SJSA1 (cell line): ENCODE measurements around the gene SNAI3. TPM values are rescaled to one million over a fixed set of nuclear protein-coding genes. Genes with fewer than 3 reads are reported as not detected.

Source experiments
- DNase-seq, 2 experiments: peaks; one replicate each; pipeline ENCODE4 v3.0.0-alpha.2; 2015 to 2020; ENCODE audit warnings: low spot score in 2 of 2, low read depth in 1 of 2
- H3K27ac ChIP-seq: fragments of 250-450 bp; sonication (Bioruptor Pico); 2 replicates; pipeline ENCODE4 v1.5.1; 2020; ENCODE audit warnings: mild to moderate bottlenecking, moderate library complexity
- H3K27me3 ChIP-seq: fragments of 250-450 bp; sonication (Bioruptor Pico); replicated peaks from 2 replicates; pipeline ENCODE4 v1.5.1; 2020; ENCODE audit warnings: mild to moderate bottlenecking, moderate library complexity
- H3K36me3 ChIP-seq: fragments of 250-450 bp; sonication (Bioruptor Pico); 2 replicates; pipeline ENCODE4 v1.5.1; 2020; ENCODE audit warnings: mild to moderate bottlenecking
- H3K4me1 ChIP-seq: fragments of 250-450 bp; sonication (Bioruptor Pico); replicated peaks from 2 replicates; pipeline ENCODE4 v1.6.1; 2021; ENCODE audit warnings: mild to moderate bottlenecking
- H3K4me3 ChIP-seq: fragments of 250-450 bp; sonication (Bioruptor Pico); 2 replicates; pipeline ENCODE4 v1.5.1; 2020; ENCODE audit warnings: mild to moderate bottlenecking
- H3K9me3 ChIP-seq: fragments of 250-450 bp; sonication (Bioruptor Pico); replicated peaks from 2 replicates; pipeline ENCODE4 v1.5.1; 2020; ENCODE audit warnings: mild to moderate bottlenecking
- total RNA-seq: library from RNA; depleted of rRNA; stranded (reverse); fragments of >200 nt; shearing (Covaris generic); gene quantifications from 2 replicates; pipeline ENCODE4 v1.2.3, GENCODE V29; 2014

SNAI3 gene
- total RNA-seq, 1 experiment from 2014 or later: 0.05 TPM

DNA sequence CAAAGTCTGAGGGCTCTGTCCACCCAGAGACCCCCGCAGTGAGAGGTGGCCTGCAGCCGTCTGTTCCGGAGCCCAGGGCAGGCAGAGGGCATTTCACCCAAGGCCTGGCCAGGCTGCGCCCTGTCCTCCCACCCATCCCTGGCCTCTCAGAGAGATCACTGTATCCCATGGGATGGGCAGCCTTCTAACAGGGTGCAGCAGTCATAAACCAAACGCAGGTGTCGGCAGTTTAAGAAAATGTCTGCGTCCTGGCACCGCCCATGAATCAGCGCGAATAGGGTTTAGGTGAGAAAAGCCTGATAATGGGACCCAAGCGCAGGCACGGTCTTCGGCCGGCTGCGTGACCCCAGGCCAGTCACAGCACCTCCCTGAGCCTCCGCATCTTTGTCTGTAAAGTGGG, 40.9 kb downstream of the SNAI3 start:
- no peaks in the 10 kb centered on the region for H3K9me3 ChIP-seq
- H3K4me1 ChIP-seq: no peaks in the 10 kb centered on the region
- no peak for DNase-seq
- H3K36me3 ChIP-seq: no peaks in the 10 kb centered on the region
- peaks cover 10% of the 10 kb centered on the region for H3K27me3 ChIP-seq
- H3K27ac ChIP-seq: no peak overlapping the region
- H3K4me3 ChIP-seq: no peak overlapping the region

DNA sequence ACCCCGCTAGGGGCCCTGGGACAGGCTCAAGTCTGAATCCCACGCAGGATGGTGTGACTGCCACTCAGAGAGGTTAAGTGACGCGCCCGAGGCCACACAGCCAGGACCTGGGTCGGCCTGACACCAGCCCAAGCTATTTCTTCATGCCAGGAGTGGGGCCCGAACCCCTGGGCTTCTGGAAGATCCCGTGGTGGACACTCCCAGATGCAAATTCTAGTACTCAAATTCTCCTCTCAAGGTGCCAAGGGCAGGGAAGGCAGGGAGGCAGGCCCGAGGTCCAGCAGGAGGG, 42.7 kb downstream of the SNAI3 start:
- H3K27ac ChIP-seq: no peak overlapping the region
- H3K4me3 ChIP-seq: no peak overlapping the region
- no peaks in the 10 kb centered on the region for H3K4me1 ChIP-seq
- no peaks in the 10 kb centered on the region for H3K9me3 ChIP-seq
- peaks cover 29% of the 10 kb centered on the region for H3K27me3 ChIP-seq
- DNase-seq: no peak
- H3K36me3 ChIP-seq: no peaks in the 10 kb centered on the region

DNA sequence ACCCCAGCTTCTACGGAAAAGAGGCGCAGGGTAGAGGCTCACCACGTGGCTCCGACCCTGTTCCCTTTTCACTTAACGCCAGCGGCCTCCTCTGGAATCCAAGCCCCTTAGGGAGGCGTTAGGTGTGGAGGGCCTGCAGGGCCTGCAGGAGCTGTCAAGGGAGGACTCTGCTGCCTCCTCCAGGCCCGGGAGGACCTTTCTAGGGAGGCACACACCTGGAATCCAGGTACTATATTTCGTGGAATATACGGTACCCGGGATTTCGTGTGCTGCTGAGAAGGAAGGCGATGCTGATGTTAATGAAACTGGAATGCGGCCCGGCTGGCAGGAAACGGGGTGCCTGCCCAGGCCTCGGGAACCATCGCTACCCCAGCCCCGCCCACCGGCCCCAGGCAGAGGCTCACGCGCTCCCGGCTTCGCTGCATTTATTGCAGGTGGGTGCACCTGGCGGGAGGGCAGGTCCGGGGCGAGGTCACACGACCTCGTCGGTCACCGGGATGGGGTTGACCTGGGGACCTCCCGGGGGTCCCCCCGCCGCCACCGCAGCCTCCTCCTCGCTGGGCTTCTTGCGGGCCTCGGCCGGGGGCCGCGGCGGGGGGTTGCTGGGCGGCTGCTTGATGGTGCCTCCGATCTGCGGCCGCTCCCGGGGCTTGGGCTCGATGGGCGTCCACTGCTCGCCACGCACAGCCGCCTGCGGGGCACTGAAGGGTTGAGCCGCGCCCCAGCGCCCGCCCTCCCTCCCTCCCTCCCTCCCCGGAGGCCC, 43.2 kb downstream of the SNAI3 start:
- Histone ChIP-seq H3K4me3 (no peak overlapping the region), H3K27me3 (peaks cover 32% of the 10 kb centered on the region), H3K27ac (no peak overlapping the region), H3K9me3 (no peaks in the 10 kb centered on the region), H3K36me3 (no peaks in the 10 kb centered on the region), H3K4me1 (no peaks in the 10 kb centered on the region)
- DNase-seq: no peak

DNA sequence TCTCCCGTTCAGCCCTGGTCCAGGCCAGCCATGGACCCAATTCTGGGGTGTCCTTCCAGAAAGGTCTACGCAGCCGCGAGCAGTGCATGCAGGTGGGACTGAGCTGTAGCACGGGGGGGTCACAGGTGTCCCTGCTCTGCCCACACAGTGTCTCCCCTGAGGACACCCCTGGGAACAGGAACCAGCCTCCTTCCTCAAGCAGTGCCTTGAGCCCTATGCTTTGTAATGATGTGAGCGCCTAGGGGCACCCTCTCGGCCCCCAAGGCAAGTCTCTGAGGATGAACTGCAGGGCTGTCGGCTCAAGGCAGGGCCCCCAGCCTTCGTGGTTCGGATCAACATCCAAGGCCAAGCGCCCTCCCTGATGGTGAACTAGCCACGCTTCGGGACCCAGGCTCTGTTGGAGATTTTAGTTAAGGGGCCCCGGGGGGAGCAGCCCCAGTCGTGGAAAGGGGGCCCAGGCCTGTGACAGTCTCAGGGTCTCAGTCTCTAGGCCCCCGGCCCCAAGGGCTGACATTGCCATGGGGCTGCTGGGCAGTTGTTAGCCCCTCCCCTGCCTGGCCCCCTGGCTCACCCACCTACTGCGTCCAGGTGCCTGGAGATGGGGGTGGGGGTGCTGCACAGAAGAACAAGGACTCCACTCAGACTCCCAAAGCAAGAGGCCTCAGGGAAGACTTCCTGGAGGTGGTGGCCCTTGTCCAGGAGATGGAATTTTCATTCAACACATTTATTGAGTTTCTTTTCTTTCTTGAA, 45.6 kb downstream of the SNAI3 start:
- H3K36me3 ChIP-seq: no peaks in the 10 kb centered on the region
- H3K4me3 ChIP-seq: no peak overlapping the region
- H3K9me3 ChIP-seq: no peaks in the 10 kb centered on the region
- H3K4me1 ChIP-seq: no peaks in the 10 kb centered on the region
- no peak for DNase-seq
- H3K27ac ChIP-seq: no peak overlapping the region
- H3K27me3 ChIP-seq: peaks cover 32% of the 10 kb centered on the region

DNA sequence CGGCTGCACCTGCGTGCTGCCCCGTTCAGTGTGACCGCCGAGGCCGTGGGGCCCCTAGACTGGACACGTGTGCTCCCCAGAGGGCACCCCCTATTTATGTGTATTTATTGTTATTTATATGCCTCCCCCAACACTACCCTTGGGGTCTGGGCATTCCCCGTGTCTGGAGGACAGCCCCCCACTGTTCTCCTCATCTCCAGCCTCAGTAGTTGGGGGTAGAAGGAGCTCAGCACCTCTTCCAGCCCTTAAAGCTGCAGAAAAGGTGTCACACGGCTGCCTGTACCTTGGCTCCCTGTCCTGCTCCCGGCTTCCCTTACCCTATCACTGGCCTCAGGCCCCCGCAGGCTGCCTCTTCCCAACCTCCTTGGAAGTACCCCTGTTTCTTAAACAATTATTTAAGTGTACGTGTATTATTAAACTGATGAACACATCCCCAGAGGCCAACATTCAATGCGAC, 46.2 kb downstream of the SNAI3 start:
- no peak for DNase-seq
- H3K4me1 ChIP-seq: no peaks in the 10 kb centered on the region
- no peak overlapping the region for H3K4me3 ChIP-seq
- H3K27me3 ChIP-seq: peaks cover 32% of the 10 kb centered on the region
- H3K27ac ChIP-seq: no peak overlapping the region
- no peaks in the 10 kb centered on the region for H3K9me3 ChIP-seq
- no peaks in the 10 kb centered on the region for H3K36me3 ChIP-seq

DNA sequence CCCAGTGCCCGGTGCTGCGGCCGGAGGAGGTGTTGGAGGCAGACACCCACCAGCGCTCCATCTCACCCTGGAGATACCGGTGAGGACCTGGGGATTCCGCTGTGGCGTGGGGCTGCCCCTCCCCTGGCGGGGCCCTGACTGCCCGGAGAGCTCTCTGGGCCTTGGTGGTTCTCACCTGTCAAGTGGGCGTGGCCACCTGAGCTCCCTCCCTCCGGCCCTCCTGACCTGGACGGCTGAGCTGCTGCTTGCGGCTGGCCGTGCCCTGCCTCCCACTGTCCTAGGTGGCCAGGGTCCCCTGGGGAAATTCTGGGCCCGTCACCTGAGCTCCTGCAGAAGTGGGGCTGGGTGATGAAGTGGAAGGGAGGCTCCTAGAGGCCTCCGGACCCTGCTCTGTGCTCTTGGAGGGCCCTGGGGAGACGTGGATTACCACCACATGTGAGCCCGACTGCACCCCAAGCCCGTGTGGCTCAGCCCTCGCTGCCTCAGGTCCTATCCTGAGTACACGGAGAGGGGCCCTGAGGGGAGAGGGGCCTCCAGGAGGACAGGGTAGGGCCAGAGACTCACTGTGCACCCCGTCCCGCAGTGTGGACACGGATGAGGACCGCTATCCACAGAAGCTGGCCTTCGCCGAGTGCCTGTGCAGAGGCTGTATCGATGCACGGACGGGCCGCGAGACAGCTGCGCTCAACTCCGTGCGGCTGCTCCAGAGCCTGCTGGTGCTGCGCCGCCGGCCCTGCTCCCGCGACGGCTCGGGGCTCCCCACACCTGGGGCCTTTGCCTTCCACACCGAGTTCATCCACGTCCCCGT, 46.9 kb downstream of the SNAI3 start:
- no peaks in the 10 kb centered on the region for H3K4me1 ChIP-seq
- no peak for DNase-seq
- H3K27me3 ChIP-seq: peaks cover 32% of the 10 kb centered on the region
- H3K4me3 ChIP-seq: no peak overlapping the region
- peaks cover under 1% of the 10 kb centered on the region for H3K36me3 ChIP-seq
- no peaks in the 10 kb centered on the region for H3K9me3 ChIP-seq
- H3K27ac ChIP-seq: no peak overlapping the region

DNA sequence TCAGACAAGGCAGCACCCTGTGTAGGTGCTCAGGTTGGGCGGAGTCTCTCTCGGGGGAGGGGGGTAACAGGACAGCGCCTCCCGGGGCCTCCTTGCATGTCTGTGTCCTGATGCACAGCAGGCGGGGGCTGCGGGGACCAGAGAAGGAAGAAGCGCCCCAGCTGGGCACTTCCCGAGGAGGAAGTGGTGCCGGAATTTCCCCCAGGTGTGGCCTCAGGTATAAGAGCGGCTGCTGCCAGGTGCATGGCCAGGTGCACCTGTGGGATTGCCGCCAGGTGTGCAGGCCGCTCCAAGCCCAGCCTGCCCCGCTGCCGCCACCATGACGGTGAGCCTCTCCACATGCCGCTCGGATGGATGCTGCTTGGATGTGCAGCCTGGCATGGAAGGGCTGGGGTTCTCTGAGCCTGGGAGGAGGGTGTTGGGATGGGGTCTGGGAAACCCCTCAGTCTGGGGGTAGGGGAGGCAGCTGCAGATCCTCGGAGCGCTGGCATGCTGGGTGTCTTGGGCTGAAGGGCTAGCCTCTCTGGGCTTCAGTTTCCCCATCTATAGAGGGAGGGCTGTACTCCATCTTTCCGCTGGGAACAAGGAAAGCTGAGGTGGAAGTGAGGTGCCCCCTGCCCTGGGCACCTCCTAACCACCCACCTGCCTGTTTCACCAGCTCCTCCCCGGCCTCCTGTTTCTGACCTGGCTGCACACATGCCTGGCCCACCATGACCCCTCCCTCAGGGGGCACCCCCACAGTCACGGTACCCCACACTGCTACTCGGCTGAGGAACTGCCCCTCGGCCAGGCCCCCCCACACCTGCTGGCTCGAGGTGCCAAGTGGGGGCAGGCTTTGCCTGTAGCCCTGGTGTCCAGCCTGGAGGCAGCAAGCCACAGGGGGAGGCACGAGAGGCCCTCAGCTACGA, 47.7 kb downstream of the SNAI3 start, which contains the start of gene IL17C:
TSS of gene IL17C (plus strand) at position 250 of the 908 bp plus-strand sequence. CDS start at position 320, 70 bp downstream.
- Histone ChIP-seq H3K27me3 (peaks cover 26% of the 10 kb centered on the region), H3K36me3 (peaks cover 9% of the 10 kb centered on the region), H3K4me3 (no peak within 1 kb of the TSS), H3K4me1 (no peaks in the 10 kb centered on the region), H3K27ac (no peak within 1 kb of the TSS), H3K9me3 (no peaks in the 10 kb centered on the region)
- DNase-seq: no peak

DNA sequence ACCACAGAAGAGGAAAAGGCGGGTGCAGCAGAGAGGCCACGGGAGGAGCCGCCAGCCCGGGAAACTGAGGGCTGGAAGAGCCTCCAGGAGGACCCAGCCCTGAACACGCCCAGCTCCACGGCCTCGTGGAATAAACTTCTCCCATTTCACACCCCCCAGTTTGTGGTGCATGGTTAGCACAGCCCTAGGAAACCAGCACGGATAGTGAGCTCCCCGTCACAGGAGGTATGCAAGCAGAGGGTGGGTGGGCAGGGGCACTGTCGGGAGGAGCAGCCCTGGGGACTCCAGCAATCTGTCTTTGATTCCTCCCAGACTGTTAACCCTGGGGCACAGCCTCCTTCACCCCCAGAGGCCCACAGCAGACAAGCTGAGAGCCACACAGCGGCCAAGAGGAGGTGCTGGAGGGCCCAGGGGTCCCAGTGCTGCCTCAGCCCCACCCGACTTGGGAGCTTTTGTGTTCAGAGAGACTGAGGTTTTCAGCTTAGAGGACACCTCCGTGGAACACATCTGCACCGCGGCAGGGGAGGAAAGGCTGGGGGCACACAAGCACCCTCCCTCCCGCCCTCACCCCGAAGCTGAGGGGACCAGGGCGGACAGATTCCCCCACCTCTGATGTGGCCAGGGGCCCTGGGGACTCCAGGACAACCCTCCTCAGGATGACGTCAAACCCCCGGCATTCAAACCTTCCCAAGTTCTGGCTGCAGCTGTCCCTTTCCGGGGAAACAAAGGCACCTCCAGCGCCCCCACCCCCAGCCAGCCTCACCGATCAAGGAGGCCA, 49.6 kb downstream of the SNAI3 start:
- H3K36me3 ChIP-seq: peaks cover 23% of the 10 kb centered on the region
- no peak overlapping the region for H3K4me3 ChIP-seq
- no peak overlapping the region for H3K27ac ChIP-seq
- no peaks in the 10 kb centered on the region for H3K9me3 ChIP-seq
- H3K4me1 ChIP-seq: no peaks in the 10 kb centered on the region
- DNase-seq: no peak
- H3K27me3 ChIP-seq: peaks cover 26% of the 10 kb centered on the region

DNA sequence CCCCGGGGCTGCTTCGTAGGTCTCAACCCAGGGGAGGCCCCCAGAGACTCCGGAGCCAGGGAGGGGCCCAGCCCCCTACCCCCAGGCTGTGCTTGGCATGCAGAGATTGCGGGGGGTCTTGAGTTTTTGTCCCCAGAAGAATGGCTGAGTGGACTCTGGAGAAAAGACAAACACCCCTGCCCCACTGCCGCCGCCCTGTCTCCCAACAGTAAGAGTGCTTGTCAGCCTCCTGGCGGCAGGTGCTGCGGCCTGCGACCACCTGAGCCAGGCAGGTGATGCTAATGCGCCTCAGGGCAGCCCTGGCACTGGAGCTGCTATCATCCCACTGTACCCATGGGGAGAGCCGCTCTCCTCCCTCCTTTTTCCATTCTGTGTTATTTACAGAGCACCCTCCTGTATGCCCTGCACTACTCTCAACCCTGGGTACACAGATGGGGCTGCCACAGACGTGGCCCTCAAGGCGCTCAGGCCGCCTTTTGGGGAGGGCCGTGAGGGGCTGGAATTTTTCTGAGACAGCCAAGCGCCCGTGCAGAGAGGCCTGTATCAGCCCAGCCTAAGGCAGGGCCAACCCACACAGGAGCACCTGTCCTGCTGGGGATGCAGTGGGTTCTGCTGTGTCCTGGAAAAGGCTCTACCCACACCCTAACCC, 50.5 kb downstream of the SNAI3 start:
- peaks cover 27% of the 10 kb centered on the region for H3K36me3 ChIP-seq
- peaks cover 25% of the 10 kb centered on the region for H3K27me3 ChIP-seq
- no peak overlapping the region for H3K27ac ChIP-seq
- H3K4me3 ChIP-seq: no peak overlapping the region
- no peak for DNase-seq
- no peaks in the 10 kb centered on the region for H3K4me1 ChIP-seq
- H3K9me3 ChIP-seq: no peaks in the 10 kb centered on the region

DNA sequence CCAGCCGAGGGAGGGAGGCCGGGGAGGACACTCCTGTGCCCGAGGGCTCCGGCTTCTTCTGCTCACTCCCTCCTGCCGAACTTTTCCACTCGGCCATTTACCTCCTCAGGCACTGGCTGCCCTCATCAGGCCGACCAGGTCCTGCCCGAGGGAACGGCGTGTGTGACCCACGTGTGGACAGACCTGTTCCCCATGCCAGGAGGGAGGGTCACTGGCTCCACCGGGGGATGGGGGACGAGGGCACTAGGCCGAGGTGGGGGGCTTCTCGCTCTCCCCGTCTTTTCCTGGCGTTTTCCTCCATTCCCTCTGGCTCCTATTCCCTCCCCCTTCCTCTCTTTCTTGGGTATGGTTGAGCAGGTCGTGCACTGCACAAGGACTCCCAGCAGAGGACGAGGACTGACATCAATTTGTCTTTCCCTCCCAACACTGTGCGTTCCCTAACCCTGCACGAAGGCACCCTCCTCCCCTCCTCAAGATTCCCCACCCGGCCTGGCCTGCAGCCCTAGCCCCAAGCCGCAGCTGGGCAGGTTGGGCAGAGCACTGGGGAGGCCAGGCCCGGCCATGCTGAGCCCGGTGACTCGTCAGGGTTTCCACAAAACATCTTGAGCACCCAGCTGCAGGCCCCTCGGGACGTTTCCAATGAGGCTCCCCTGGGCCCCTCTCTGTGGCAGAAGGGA, 51.2 kb downstream of the SNAI3 start:
- DNase-seq: no peak
- Histone ChIP-seq H3K4me1 (no peaks in the 10 kb centered on the region), H3K4me3 (no peak overlapping the region), H3K36me3 (peaks cover 34% of the 10 kb centered on the region), H3K27me3 (peaks cover 19% of the 10 kb centered on the region), H3K27ac (no peak overlapping the region), H3K9me3 (no peaks in the 10 kb centered on the region)

DNA sequence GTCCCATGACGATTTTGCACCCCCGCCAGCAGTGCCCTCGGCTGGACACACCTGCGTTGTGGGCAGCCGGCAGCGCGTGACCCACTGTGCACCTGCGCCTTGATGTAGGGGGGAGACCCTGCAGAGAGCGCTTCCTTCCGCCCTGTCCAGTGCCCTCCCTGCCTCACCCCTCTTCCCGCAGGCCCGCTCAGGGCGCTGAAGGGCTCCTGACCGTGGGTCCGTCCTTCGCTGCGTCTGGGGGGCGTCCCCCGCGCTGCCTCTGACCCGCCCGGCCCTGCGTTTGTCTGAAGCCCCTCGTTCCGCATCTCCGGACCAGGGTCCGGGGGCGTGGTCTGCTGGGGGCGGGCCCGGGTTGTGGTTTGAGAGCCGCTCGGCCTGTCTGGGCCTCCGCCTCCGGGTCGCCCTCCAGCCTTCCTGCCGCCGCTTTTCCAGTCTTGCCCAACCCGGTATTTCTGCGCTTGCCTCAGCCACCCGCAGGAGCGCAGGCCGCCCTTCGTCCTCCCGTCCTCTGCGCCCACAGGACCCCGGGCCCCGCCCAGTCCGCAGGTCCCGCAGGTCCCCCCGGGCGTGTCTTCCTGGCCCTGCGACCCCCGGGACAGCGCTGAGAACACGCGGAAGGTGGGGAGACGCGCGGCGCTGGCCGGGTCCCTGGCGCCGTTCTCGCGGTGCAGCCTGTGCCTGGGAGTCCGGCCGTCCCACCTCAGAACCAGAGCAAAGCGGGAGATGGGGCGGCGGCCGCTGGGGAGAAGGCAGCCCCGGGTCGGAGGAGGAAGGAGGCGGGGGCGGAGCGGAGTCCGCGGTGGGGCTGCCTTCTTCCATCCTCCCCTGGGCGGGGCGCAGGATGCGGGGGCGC, 51.9 kb downstream of the SNAI3 start:
- Histone ChIP-seq H3K9me3 (no peaks in the 10 kb centered on the region), H3K36me3 (peaks cover 41% of the 10 kb centered on the region), H3K27me3 (peaks cover 11% of the 10 kb centered on the region), H3K4me3 (no peak overlapping the region), H3K27ac (no peak overlapping the region), H3K4me1 (no peaks in the 10 kb centered on the region)
- DNase-seq: no peak
